HG03354 (cell line): ENCODE measurements around the gene IFITM2.

Source experiments
- ATAC-seq: cut with Tn5 transposase; IDR thresholded peaks from one replicate; pipeline ENCODE4 v1.9.1; 2021; ENCODE audit warnings: mild to moderate bottlenecking; ENCODE audit not compliant: unreplicated experiment, poor library complexity, severe bottlenecking

IFITM2 gene

DNA sequence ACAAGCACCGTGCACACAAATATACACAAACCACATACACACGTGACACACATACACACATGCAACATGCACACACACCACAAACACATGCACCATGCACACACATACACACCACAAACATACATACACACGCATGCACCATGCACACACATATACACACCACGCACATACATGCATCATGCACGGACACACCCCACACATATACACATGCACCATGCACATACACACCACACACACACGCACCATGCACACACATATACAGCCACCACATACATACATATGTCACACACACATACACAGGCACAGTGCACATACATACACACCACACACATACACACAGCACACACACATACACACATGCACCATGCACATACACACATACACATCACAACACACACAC is 49.0 kb downstream of the IFITM2 start:
- no peak for ATAC-seq

DNA sequence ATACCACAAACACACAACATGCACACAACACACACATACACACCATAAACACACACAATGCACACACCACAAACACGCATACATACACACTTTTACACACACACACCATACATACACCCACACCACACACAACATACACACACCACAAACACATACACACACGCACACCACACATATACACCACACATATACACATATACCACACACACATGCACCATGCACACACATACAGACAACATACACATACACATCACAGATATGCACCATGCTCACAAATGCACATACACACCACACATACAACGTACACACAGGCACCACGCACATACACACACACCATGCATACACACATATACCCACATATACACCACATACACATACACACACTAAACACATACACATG is 50.0 kb downstream of the IFITM2 start:
- ATAC-seq: no peak

DNA sequence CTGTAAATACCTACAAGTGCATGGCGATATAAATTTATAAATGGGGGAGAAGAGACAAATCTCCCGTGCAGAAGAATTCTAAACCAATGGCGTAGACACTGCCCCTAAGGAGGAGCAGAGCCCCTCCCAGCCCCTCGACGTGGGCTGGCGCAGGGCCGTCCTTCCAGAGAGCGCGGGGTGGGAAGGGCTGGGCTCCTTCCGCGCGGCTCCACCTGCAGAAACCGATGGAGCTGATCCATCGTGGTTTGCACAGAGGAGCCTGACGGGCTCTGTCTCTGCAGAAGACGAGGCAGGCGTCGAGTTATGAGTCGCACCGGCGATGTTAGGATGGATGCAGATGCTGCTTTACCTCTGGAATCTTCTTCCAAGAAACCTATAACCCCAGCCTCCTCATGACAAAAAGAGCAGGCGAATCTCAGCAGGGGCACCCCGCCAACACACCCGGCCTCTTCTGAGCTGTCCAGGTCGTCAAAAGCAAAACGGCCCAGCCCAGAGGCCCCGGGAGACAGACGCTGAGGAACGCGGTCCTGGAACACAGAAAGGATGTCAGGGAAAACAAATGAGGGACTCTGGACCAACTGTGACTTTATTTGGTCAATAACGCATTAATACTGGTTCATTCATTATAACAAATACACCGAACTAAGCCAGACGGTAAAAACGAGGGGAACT is 50.6 kb downstream of the IFITM2 start:
- ATAC-seq: no peak
